ENCODE measurements around the gene SPATA31D1. TPM values are rescaled to one million over a fixed set of nuclear protein-coding genes. Genes with fewer than 3 reads are reported as not detected.

Gene SPATA31D1
- not detected in 2 replicates for total RNA-seq

DNA sequence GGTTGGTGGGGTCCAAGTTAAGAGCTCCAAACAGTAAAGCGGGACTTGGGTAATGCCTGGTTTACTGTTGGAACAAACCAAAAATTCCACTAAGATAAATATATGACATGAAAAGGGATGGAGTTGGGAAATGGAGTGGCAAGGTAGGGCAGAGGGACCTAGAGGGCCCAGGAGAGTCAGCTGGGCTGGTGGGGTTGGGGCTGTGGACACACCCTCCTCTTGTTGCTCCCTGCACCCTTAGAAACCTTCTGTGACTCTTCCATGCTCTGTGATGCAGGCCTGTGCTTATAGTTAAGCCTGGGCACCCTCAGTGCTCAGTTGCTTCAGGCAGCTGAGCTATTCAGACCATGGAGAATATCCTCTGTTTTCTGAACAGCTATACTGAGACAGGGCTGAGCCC is at the start of gene SPATA31D1:
TSS of gene SPATA31D1 (plus strand) at position 301 of the 400 bp plus-strand sequence. CDS start at position 348, 47 bp downstream.

DNA sequence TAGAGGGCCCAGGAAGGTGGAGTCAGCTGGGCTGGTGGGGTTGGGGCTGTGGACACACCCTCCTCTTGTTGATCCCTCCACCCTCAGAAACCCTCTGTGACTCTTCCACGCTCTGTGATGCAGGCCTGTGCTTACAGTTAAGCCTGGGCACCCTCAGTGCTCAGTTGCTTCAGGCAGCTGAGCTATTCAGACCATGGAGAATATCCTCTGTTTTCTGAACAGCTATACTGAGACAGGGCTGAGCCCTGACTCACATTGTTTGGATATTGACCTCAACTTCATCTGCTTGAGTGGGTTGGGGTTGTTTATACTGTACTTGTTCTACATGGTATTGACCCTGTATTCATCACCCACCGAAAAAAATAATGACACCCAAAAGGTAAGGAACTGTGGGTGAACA is 45.2 kb upstream of the SPATA31D1 start, which contains the start of gene SPATA31D3:
TSS of gene SPATA31D3 (plus strand) at position 108 of the 400 bp plus-strand sequence. CDS start at position 194, 86 bp downstream.

Other genes starting within 250 kb of the SPATA31D1 start
- gene SPATA31D4, start 60.3 kb upstream of the SPATA31D1 start, total RNA-seq = not detected in 2 replicates
- gene SPATA31D3, start 45.3 kb upstream of the SPATA31D1 start, total RNA-seq = not detected in 2 replicates